Neural progenitor cell (in vitro differentiated cells): ENCODE results near the gene ADH5.

Experiments
- CTCF ChIP-seq: fragments of 200-600 bp; sonication (generic); IDR thresholded peaks from 2 replicates; pipeline ENCODE4 v1.5.1; 2017; ENCODE audit warnings: antibody characterized with exemption, mild to moderate bottlenecking
- EZH2 ChIP-seq: fragments of 200-600 bp; sonication (generic); IDR thresholded peaks from 2 replicates; pipeline ENCODE4 v1.6.1; 2017; ENCODE audit warnings: antibody characterized with exemption, mild to moderate bottlenecking, moderate library complexity

DNA sequence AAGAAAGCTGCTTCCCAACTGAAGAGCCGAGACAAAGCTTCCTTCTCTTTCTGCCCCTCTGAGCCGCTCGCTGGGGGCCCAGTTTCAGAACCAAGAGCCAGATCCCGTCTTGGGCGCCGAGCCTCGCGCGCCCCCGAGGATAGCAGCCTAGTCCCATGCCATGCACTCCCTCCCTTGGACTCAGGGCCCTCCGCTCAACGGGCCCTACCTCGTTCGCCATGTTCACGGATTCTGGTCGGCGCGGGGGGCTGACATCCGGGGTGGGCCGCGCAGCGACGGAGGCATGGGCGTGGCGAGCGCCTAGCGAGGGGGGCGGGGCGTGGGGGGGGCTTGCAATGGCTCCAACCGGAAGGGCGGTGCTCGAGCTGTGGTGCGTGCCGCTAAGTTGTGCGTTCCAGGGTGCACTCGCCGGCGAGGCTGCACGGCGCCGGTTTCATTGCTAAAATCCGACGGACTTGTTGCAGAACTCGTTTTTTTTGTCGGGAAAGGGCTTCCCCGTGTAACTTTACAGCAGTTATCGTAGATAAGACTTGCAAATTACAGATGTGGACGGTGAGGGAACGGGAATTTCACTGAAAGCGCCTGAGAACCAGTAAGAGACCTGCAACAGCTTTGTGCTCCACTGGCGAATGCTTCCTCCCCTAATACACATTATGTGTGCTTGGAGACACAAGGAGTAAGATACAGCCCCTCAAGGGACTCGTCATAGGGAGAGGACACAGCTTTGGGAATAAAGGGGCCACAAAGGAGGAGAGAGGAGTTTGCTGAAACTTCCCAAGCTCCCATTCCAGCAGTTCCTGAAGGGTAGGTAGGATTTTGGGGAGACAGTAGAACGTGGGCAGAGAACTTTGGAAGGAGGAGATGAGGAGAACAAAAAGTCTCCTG is at the start of gene ADH5:
- TF ChIP-seq CTCF (no peak), EZH2 (no peak)
